EH (cell line): Measurements from ENCODE around the gene TNFAIP3.
A peak's percentile ranks its signal among the peaks of the same experiment; 100 is the strongest.
"Not testable (repeated sequence)": the region's sequence is repeated elsewhere in the genome, so short reads cannot be mapped to it uniquely, and the experiment has no call there.

Experiments
- DNase-seq: peaks from one replicate; pipeline ENCODE4 v3.0.0-alpha.2; 2015; ENCODE audit warnings: low read depth

The TNFAIP3 gene

DNA sequence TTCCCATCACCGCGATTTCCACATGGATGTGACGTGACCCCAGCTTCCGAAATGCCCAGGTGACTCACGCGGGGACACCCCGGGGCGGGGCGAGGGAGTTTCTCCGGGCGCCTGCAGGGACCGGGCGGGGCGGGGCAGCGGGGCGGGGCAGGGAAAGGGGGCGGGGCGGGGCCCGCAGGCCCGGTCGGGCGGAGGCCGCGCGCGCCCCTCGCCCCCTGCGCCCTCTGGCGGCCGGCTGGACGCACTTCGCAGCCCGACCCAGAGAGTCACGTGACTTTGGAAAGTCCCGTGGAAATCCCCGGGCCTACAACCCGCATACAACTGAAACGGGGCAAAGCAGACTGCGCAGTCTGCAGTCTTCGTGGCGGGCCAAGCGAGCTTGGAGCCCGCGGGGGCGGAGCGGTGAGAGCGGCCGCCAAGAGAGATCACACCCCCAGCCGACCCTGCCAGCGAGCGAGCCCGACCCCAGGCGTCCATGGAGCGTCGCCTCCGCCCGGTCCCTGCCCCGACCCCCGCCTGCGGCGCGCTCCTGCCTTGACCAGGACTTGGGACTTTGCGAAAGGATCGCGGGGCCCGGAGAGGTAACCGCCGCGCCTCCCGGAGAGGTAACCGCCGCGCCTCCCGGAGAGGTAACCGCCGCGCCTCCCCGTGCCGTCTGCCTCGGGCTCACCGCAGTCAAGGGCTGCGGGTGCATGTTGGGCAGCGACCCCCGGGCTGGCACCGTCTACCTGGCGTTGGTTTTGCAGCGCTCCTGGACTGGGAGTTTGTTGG, at the start of gene TNFAIP3:
Gene TNFAIP3, plus strand, starts transcription at position 346 of the 771 bp plus-strand sequence. CDS start 3,969 bp downstream, outside the sequence.
- DNase-seq, result peak; percentile 95

DNA sequence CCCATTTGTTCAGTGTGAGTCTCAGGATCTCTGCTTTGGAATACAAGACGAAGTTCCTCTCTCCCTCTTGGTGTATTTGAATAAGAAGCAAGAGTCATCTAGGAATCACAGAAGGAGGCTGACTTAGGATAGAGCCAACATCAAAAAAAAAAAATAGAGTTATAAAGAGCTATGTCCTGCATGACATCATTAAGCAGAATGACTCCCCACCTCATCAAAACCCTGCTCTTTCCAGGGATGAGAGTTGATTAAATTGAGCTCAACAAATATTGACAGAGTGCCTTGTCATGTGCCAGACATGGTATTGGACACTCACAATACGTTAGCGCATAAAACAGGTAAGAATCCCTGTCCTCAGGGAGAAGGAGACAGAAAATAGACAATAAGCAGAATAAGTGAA, 48.6 kb upstream of the TNFAIP3 start:
- no peak for DNase-seq

DNA sequence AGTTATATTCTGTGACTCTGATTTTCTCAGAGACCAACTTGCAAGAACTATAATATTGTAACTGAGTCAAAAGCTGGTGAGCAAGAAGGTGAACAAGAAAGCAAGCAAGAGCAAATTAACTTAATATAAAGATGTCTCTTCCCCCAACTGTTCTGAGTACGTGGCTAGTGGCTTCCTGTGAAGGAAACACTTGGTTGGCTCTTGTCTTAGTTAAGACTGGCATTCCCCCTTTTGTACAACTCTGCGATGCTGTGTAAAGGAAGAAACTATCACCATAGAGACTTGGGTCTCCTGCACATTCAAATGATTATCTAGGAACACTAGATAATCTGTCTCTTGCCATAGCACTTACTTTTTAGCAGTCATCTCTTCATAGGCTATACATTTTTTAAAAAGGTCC, 47.3 kb upstream of the TNFAIP3 start:
- no peak for DNase-seq

DNA sequence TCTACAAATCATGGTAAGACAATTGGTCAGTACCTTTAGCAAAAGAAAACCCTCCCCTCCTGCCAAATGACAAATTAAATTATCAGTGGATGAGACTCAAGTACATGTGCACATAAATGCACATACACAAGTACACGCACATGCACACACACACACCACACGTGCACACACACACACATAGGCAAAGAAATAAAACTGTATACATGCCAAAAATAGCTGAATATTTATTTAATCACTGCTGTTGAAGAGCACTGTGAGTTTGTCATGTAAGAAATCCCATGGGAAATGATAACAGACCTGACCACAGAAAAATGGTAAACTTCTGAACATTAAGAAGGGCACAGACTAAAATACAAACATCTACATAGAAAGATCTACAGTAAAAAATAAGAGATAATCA, 46.6 kb upstream of the TNFAIP3 start:
- peak; percentile 24 for DNase-seq

DNA sequence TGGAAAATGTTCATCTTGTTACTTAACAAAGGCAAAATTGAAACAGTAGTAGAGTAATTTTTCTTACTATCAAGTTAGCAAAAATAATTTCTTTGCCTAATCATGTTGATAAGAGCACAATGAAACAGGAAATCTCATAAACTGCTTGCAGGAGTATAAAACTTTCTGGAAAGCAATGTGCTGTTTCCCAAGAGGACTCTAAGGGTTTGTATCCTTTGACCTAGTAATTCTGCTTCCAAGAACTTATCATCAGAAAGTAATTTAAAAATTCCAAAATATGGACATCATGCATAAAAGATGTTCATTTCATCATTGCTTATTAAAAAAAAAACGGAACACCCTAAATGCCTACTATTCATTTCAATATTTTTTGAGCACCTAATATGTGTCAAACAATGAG, 46.1 kb upstream of the TNFAIP3 start:
- peak; percentile 33 for DNase-seq

DNA sequence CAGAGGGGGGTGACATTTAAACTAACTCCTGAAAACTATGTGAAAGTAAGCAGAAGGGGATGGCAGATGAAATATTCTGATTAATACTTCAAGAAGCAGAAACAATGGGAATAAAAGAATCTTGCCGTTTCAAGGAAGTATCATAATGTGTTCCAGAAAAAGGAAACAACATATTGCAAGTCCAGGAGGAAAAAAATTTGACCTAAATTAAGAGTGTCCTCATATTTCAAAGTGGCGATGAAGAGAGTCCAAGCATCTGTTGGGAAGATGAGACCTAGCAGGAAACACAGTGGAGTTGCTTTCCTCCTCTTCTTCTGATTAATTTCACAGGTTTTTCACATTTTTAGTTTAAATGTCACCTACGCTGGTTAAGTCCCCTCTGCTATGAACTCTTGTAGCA, 45.6 kb upstream of the TNFAIP3 start:
- DNase-seq, result no peak

DNA sequence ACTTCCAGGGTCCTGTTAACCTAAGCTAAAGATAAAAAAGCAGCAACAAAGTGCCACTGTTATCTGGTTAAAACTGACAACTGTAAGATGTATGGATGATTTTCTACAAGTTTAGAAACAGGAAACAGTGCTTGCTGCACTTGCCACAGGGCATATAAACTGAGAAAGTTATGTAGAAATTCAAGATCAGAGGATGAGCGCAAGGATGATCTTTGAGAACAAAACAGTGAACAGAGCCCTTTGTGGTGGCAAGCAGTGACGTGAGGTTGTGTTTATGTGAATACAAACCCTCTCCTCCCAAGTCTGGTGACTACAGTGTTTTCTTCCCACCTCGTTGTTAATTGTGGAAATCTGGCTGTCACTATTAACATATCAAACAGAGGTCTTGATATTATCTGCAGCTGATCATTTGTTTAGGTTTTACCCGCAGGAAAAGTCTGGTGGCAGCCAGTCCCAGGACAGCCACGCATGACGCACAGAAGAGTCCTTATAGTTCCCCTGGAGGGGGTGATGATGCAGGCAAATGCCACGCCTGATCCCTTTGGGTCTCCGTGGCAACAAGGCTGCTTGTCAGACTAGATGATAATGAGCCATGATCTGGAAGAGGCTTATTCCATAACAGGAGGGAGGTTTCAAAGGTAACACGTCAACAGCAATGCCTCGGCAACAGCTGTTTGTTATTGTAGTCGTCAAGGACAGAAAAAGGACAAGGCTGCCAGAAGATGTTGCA, 43.1 kb upstream of the TNFAIP3 start:
- peak; percentile 69 for DNase-seq

DNA sequence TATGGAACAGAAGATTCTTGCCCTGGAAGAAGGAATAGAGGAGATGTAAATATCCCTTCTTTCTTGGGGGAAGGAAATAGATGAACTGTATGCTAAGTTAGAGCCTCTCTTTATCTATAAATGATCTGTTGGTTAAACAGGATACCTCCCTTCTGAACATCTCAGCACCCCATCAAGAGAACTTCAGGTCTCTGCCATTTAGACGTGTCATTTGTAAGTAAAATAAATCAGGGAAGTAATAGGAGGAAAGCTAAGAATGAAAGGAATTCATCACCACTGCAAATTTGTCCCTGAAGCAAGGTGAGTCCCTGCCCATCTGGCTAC, 42.5 kb upstream of the TNFAIP3 start:
- no peak for DNase-seq

DNA sequence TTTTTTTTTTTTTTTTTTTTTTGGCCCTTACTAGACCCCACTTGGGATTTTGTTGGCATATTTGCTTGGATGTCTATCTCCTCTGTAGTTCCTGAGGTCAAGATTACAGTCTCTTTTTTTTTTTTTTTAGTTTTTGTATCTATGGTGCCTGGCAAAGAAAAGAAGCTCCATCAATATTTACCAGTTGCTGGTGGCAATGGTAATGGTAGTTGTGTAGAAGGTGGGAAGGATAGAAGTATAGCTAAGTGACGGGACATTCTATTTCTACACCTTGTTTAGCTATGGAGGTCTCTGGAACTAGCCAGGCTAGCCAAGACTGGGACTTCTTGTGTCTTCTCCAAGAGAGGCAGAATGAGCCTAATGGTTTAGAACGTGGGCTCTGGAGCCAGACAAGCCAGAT, 42.2 kb upstream of the TNFAIP3 start:
- DNase-seq, result no peak

DNA sequence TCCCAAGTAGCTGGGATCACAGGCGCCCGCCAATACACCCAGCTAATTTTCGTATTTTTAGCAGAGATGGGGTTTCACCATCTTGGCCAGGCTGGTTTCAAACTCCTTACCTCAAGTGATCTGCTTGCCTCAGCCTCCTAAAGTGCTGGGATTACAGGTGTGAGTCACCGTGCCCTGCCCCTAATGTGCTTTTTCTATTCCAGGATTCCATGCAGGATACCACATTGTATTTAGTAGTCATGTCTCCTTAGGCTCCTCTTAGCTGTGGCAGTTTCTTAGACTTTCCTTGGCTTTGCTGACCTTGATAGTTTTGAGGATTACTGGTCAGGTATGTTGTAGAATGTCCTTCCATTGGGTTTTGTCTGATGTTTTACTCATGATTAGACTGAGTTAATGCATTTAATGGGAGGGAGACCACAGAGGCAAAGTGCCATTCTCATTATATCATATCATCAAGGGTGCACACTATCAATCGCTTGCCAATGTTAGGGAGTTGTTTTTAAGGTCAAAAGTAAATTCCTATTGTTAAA, 39.6 kb upstream of the TNFAIP3 start:
- no peak for DNase-seq

DNA sequence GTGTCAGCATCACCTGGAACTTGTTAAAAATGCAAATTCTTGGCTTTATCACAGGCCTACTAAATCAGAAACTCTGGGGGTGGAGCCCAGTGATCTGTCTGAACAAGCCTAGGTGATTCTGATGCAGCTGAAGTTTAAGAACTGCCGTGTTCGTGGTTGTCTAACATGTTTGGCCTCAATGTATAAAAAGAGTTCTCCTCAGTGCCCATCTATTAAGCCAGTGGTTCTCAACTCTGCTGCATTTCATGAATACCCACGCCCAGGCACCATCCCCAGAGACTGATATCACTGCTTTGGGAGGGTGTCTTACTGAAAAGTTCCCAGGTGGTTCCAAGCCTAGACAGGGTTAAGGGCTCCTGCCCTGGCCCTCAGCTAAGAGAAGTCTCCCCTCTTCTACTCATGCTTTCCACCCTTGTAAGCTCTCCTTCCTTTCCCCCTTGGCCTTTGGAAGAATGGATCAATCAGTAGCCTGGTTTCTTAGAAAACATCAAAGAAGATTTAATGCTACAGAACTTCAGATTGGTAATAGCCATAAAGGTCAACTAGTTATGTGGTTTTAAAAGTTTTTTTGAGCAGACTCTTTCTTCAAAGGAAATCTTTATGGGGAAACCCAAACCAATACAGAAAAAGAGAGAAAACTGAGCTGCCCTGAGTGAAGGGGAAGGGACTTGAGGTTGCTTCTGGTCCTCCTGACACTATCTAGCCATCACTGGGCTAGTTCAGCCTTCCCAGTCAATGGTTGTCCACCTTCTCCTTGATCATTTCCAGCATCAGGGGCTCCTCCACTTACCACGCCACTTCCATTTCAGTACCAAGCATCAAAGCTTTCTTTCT, 38.9 kb upstream of the TNFAIP3 start:
- no peak for DNase-seq

DNA sequence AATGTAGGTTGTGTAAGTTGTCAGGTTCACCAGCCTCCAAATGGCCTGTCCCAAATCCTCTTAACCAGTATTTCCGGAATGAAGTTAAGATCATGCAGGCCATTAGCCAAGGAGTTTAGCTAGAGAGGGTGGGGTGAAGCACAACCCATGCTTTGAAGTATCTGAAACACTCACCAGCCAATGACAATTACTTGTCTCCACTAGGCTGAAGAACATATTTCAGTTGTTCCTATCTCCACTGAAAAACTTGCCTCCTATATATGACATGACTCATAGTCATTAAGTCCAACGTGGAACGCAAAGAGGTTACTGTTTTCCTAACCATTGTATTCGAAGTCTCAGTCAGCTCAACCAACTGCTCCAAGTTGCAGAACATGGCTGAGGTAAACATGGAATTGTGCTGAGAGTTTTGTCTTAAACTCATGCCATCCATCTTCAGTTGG, 37.4 kb upstream of the TNFAIP3 start:
- DNase-seq, result peak; percentile 34

DNA sequence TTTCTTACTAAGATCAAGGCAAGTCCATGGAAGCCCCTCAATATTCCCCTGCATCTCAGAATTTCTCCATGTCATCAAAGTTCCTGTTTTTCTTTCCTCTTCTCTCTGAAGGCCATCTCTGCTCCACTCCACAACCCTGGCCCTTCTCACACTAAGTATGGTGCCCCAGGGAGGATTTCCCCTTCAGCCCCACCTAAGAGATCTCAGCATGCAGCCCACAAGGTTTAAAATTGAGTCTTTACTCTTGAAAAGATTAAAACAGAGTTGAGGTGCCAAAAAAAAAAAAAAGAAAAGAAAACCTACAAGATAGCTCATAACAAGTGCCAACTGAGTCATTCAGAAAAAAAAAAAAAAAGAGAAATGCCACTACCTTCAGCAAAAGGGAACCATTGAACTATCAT, 36.5 kb upstream of the TNFAIP3 start:
- DNase-seq, result no peak

DNA sequence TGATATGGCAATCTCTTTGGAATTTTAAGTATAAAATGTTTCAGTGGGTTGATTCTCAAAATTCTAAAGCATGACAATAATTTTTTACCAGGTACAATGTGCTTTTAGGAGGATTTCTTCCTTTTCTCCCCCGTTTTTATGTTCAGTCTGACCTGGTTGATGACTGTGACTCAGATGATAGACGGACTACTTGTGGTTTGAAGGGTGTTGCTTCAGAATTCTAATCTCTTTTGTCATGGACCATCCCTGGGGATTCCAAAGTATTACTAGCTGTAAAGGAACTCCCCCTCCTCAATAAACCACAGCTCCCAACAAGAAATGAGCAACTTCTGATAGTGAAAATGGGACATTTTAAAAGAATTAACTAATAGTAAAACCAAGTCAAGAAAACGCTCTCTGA, 34.9 kb upstream of the TNFAIP3 start:
- DNase-seq, result peak; percentile 87

DNA sequence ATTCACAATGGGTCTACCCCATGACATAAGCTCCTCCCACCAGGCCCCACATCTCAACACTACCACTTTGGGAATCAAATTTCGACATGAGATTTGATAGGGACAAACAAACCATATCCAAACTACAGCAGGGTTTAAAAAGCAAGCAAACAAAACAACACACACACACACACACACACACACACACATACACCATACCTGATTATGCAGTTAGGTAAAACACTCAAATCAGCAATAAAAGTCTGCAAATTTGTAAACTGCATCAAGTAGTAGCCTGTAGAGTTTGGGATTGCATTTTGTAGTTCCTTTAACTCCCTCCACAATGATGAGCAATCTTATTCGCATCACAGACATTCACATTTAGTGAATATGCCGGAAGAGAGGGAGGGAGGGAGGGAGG, 32.6 kb upstream of the TNFAIP3 start:
- DNase-seq, result no peak

DNA sequence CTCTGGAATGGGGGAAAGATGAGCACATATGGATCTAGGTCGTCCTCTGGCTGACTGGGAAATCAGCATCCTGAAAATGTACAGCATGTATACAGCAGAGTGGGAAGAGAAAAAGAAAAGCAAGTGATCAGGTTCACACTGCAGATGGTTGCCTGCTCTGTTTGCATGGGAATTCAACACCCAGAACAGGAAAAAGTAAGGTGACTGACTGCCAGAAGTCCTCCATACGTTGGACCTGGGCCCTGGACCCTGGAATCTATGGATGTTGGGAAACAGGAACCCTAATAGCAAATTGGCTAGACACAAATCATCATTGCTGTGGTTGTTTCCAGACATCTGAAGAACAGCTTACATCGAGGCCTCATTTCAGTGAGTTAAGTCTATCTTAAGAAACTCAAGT, 30.3 kb upstream of the TNFAIP3 start:
- no peak for DNase-seq

DNA sequence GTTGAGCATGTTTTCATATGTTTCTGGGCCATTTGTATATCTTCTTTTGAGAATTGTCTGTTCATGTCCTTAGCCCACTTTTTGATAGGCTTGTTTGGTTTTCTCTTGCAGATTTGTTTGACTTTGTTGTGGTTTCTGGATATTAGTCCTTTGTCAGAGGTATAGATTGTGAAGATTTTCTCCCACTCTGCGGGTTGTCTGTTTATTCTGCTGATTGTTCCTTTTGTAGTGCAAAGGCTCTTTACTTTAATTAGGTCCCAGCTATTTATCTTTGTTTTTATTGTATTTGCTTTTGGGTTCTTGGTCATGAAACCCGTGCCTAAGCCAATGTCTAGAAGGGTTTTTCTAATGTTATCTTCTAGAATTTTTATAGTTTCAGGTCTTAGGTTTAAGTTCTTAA, 29.0 kb upstream of the TNFAIP3 start:
- DNase-seq, result not testable (repeated sequence)

DNA sequence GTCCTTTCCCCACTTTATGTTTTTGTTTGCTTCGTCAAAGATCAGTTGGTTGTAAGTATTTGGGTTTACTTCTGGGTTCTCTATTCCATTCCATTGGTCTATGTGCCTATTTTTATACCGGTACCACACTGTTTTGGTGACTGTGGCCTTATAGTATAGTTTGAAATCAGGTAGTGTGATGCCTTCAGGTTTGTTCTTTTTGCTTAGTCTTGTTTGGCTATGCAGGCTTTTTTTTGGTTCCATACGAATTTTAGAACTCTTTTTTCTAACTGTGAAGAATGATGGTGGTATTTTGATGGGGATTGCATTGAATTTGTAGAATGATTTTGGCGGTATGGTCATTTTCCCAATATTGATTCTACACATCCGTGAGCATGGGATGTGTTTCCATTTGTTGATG, 28.5 kb upstream of the TNFAIP3 start:
- not testable (repeated sequence) for DNase-seq

DNA sequence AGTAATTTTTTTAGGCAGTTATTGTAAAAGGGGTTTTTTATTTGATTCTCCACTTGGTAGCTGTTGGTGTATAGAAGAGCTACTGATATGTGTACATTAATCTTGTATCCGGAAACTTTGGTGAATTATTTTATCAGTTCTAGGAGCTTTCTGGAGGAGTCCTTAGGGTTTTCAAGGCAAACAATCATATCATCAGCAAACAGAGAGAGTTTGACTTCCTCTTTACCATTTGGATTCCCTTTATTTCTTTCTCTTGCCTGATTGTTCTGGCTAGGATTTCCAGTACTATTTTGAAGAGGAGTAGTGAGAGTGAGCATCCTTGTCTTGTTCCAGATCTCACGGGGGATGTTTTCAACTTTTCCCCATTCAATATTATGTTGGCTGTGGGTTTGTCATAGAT, 28.0 kb upstream of the TNFAIP3 start:
- DNase-seq, result no peak

DNA sequence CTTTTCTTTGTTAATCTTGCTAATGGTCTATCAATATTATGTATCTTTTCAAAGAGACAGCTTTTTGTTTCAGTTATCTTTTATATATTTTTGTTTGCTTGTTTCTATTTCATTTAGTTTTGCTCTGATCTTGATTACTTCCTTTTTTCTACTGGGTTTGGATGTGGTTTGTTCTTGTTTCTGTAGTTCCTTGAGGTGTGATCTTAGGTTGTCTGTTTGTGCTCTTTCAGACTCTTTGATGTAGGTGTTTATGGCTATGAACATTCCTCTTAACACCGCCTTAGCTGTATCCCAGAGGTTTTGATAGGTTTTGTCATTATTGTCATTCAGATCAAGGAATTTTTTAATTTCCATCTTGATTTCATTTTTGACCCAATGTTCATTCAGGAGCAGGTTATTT, 26.8 kb upstream of the TNFAIP3 start:
- no peak for DNase-seq

DNA sequence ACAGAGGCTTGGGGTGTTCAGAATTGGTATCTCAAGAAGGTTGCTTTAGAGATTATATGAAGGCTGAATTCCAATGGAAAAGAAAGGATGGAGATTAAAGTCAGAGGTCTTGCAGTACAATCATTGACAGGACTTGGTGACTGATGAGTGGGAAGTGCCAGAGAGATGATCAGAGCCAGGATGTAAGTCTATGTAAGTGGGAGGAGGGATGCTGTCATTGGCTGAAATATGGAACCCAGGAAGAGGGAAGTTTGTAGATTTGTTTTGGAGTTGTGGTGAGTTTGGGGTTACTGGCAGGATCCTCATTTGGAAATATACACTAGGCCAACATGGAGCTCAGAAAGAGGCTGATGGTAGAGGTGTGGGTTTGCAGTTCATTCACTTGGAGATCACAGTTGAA, 23.8 kb upstream of the TNFAIP3 start:
- no peak for DNase-seq

DNA sequence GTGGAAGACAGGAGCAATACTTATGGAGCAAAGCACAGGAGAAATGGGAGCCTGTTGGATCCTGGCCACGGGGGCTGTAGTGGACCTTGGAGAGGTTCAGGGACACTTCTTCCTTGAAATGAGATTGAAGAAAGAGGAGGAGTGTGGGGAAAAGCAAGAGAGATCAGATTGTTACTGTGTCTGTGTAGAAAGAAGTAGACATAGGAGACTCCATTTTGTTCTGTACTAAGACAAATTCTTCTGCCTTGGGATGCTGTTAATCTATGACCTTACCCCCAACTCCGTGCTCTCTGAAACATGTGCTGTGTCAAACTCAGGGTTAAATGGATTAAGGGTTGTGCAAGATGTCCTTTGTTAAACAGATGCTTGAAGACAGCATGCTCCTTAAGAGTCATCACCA, 22.7 kb upstream of the TNFAIP3 start:
- not testable (repeated sequence) for DNase-seq

DNA sequence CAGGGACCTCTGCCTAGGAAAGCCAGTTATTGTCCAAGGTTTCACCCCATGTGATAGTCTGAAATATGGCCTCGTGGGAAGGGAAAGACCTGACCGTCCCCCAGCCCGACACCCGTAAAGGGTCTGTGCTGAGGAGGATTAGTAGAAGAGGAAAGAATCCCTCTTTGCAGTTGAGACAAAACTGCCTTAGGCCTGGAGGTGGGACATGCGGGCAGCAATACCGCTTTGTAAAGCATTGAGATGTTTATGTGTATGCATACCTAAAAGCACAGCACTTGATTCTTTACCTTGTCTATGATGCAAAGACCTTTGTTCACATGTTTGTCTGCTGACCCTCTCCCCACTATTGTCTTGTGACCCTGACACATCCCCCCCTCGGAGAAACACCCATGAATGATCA, 22.3 kb upstream of the TNFAIP3 start:
- not testable (repeated sequence) for DNase-seq
